Measurements from ENCODE around the gene SCN3A. TPM values are rescaled to one million over a fixed set of nuclear protein-coding genes. Genes with fewer than 3 reads are reported as not detected.

The SCN3A gene
- total RNA-seq, 1 donor from 2014 or later = 0.17 TPM

GRCh38 chr2:165224941-165225340, 21.1 kb upstream of the SCN3A start:
- DNase-seq (ENCODE audit: low read depth) = no peak
- Histone ChIP-seq H3K4me3 (ENCODE audit: low read depth, low read length) (no peak overlapping the region), H3K27me3 (ENCODE audit: control insufficient read depth, insufficient read depth, low read length) (no peaks in the 10 kb centered on the region), H3K36me3 (ENCODE audit: control insufficient read depth, insufficient read depth, low read length) (no peaks in the 10 kb centered on the region)
- no peak for TF ChIP-seq CTCF (IDR thresholded peaks at IDR 0.05; ENCODE audit: insufficient read depth, low read length, poor library complexity, severe bottlenecking)

- Histone ChIP-seq H3K4me3 (ENCODE audit: low read depth, low read length) (no peak overlapping the region), H3K36me3 (ENCODE audit: control insufficient read depth, insufficient read depth, low read length) (no peaks in the 10 kb centered on the region), H3K27me3 (ENCODE audit: control insufficient read depth, insufficient read depth, low read length) (no peaks in the 10 kb centered on the region)
- DNase-seq (ENCODE audit: low read depth) = no peak
- no peak for TF ChIP-seq CTCF (IDR thresholded peaks at IDR 0.05; ENCODE audit: insufficient read depth, low read length, poor library complexity, severe bottlenecking)
Observed at GRCh38 chr2:165219481-165219880, 15.6 kb upstream of the SCN3A start.

- no peak for DNase-seq (ENCODE audit: low read depth)
- Histone ChIP-seq H3K4me3 (ENCODE audit: low read depth, low read length) (no peak overlapping the region), H3K36me3 (ENCODE audit: control insufficient read depth, insufficient read depth, low read length) (no peaks in the 10 kb centered on the region), H3K27me3 (ENCODE audit: control insufficient read depth, insufficient read depth, low read length) (no peaks in the 10 kb centered on the region)
- TF ChIP-seq CTCF (IDR thresholded peaks at IDR 0.05; ENCODE audit: insufficient read depth, low read length, poor library complexity, severe bottlenecking) = no peak
Observed at GRCh38 chr2:165214093-165214492, 10.2 kb upstream of the SCN3A start.

GRCh38 chr2:165208094-165208493, 4.2 kb upstream of the SCN3A start:
- Histone ChIP-seq H3K36me3 (ENCODE audit: control insufficient read depth, insufficient read depth, low read length) (no peaks in the 10 kb centered on the region), H3K4me3 (ENCODE audit: low read depth, low read length) (no peak overlapping the region), H3K27me3 (ENCODE audit: control insufficient read depth, insufficient read depth, low read length) (no peaks in the 10 kb centered on the region)
- no peak for TF ChIP-seq CTCF (IDR thresholded peaks at IDR 0.05; ENCODE audit: insufficient read depth, low read length, poor library complexity, severe bottlenecking)
- no peak for DNase-seq (ENCODE audit: low read depth)

GRCh38 chr2:165205865-165206264, 2.0 kb upstream of the SCN3A start:
- no peaks in the 10 kb centered on the region for H3K36me3 ChIP-seq (ENCODE audit: control insufficient read depth, insufficient read depth, low read length)
- TF ChIP-seq CTCF (IDR thresholded peaks at IDR 0.05; ENCODE audit: insufficient read depth, low read length, poor library complexity, severe bottlenecking) = no peak
- H3K4me3 ChIP-seq (ENCODE audit: low read depth, low read length) = no peak overlapping the region
- no peaks in the 10 kb centered on the region for H3K27me3 ChIP-seq (ENCODE audit: control insufficient read depth, insufficient read depth, low read length)
- DNase-seq (ENCODE audit: low read depth) = no peak

GRCh38 chr2:165202239-165202638, 1.6 kb downstream of the SCN3A start:
- Histone ChIP-seq H3K36me3 (ENCODE audit: control insufficient read depth, insufficient read depth, low read length) (no peaks in the 10 kb centered on the region), H3K27me3 (ENCODE audit: control insufficient read depth, insufficient read depth, low read length) (no peaks in the 10 kb centered on the region), H3K4me3 (ENCODE audit: low read depth, low read length) (no peak overlapping the region)
- no peak for TF ChIP-seq CTCF (IDR thresholded peaks at IDR 0.05; ENCODE audit: insufficient read depth, low read length, poor library complexity, severe bottlenecking)
- DNase-seq (ENCODE audit: low read depth) = no peak
